Choroid plexus epithelial cell (primary cell): ENCODE results near the gene PLCH2.
A peak's percentile ranks its signal among the peaks of the same experiment; 100 is the strongest.
"Not testable (repeated sequence)": the region's sequence is repeated elsewhere in the genome, so short reads cannot be mapped to it uniquely, and the experiment has no call there.

Source experiments
- DNase-seq: peaks from one replicate; pipeline ENCODE4 v3.0.0-alpha.2; 2010; ENCODE audit warnings: low read depth
- H3K4me3 ChIP-seq: 2 replicates; pipeline ENCODE4 v1.5.1; 2011; ENCODE audit warnings: low read depth, mild to moderate bottlenecking, control low read depth, low read length, moderate library complexity
- TF ChIP-seq, protein P1 (sequence below): conservative IDR thresholded peaks from 2 replicates; pipeline ENCODE4 v1.5.1; 2011; ENCODE audit warnings: low read depth, mild to moderate bottlenecking, control low read depth, inconsistent platforms, low read length, moderate library complexity

The PLCH2 gene

DNA sequence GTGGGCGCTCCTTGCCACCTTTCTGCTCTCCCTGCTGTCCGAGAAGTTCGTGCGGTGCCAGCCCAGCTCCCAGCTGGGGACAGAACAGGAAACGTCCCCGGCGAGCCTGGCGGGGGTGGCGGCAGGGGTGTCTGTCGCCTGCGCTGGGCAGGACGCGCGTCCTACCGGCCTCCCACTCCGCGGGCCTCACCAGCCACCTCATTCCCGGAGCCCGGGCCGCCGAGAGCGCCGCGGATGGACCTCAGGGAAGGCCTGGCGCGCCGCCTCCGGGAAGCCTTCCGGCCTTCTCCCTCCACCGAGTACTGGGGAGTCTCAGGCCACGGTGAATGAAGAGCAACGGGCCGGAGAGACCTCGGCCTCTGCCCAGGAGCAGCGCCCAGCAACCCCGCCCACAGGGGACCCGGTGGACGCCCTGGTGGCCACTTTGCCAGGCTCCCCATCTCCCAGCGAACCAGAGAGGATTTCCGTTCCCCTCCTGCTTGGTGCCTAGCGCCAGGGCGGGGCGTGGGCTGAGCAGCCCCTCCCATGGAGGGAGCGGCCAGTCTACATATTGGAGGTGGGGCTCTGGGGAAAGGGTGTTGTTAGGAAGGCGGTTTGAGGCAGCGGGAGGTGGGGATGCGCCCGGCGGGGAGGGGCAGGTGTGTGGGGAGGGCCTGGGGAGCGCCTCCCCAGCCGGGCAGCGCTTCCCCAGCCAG lies 70.6 kb downstream of the PLCH2 start:
- peak overlapping the region; percentile 45 for H3K4me3 ChIP-seq
- TF ChIP-seq, protein P1, sequence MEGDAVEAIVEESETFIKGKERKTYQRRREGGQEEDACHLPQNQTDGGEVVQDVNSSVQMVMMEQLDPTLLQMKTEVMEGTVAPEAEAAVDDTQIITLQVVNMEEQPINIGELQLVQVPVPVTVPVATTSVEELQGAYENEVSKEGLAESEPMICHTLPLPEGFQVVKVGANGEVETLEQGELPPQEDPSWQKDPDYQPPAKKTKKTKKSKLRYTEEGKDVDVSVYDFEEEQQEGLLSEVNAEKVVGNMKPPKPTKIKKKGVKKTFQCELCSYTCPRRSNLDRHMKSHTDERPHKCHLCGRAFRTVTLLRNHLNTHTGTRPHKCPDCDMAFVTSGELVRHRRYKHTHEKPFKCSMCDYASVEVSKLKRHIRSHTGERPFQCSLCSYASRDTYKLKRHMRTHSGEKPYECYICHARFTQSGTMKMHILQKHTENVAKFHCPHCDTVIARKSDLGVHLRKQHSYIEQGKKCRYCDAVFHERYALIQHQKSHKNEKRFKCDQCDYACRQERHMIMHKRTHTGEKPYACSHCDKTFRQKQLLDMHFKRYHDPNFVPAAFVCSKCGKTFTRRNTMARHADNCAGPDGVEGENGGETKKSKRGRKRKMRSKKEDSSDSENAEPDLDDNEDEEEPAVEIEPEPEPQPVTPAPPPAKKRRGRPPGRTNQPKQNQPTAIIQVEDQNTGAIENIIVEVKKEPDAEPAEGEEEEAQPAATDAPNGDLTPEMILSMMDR, result no peak
- DNase-seq, result peak; percentile 58

DNA sequence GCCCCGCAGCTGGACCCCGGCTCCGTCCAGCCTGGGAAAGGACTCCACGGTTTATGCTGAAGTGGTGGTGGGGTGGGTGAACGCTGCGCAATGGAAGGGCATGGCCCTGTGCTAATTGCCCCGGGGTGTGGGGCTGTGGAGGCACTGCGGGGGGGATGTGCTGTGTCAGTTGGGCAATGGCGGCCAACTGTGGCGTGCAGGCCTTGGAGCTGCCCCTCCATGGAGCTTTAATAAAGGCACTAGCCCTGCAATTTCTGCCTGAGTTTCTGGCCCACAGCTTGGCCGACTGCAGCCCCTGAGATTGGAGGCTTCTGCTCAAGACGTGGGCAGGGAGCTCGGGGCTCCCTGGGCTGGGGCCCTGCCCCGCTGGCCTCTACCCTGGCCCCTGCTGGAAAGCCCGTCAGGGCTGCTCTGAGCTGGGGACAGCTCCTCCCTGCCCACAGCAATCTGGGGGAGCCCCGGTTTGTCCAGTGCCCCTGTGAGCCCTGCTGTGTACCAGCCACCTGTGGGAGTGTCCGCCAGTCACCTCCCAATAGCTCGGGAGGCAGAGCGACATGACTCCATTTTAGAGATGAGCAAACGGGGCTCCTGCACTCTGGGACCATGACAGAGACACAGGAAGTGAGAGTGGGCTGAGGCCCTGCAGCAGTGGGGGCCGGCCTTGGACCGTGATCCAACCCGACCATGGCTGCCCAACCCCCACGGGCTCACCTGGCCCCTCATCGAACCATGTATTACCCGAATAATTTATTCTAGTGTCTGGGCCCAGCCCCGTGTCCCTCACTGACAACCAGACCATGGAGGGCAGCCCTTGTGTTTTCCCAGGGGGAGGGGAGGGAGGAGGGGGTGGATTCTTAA lies 71.3 kb downstream of the PLCH2 start:
- peak overlapping the region; percentile 45 for H3K4me3 ChIP-seq
- TF ChIP-seq, protein P1, result no peak
- DNase-seq, result no peak

DNA sequence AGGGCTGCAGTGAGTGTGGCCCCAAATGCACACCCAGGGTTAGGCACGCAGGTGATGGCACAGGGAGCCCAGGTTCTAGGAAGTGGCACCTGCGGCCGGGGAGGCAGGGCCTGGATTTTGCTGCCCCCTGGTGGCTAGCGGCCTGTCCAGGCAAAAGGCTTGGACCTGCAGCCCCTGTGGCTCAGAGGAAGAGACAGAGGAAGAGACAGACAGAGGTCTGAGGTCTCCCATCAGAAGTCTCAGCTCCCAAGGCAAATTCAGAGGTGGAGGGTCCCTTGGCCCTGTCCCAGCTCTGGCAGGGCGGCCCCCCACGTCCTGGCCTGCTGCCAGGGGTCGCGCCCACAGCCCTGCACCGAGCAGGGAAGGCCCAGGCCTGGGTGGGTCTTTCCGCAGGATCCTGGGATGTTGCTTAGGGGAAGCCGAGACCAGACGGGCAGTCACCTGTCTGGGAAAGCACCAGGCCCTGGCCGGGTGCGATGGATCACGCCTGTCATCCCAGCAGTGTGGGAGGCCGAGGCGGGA lies 72.0 kb downstream of the PLCH2 start:
- peak; percentile 73 for DNase-seq
- TF ChIP-seq, protein P1, result peak; percentile 97
- no peak overlapping the region for H3K4me3 ChIP-seq

DNA sequence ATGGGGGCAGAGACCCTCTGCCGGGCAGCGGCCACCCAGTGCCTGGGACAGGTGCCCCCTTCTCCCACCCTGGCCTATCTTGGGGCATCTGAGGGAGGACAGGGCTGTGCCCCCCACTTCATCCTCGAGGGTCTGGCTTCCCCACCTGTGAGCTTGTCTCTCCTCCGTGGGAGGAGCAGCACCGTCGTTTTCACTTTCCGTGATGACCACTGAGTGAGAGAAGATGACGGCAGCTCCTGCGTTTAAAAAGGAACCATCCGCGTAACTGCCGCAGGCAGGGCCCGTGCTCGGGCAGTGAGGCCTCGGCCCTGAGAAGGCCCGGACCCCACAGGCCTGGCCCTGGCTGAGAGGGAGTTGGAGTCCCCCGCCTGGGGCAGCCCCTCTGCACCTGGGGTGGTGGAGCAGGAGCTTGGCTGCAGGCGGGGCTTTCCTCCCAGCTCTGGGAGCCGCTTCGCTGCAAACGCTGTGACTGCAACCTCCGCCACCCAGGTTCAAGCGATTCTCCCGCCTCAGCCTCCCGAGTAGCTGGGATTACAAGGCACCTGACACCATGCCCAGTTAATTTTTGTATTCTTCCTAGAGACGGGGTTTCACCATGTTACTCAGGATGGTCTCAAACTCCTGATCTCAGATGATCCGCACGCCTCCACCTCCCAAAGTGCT lies 73.4 kb downstream of the PLCH2 start:
- not testable (repeated sequence) for H3K4me3 ChIP-seq, DNase-seq

DNA sequence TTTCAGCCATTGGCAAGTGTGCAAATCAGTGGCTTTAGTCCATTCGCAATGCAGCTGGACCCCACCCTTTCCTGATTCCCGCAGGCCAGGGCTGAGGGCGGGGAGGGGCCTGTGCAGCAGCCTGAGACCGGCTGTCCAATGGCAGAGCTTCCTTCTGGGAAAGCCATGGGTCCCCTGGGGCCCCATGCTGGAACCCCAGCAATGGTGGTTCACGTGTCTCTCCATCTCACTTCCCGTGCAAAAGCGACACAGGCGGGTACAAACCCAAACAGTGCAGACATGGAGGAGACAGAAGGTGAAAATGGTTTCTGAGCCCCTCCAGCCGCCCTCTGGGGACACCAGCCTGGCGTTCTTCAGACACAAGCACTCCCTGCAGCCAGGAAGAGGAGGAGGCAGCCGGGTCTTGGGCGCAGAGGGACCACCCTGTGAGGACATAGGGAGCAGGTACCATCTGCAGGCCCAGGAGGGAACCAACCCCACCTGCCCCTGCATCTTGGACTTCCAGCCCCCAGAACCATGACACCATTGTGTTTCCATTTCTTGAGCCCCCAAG lies 74.3 kb downstream of the PLCH2 start:
- not testable (repeated sequence) for DNase-seq, H3K4me3 ChIP-seq

DNA sequence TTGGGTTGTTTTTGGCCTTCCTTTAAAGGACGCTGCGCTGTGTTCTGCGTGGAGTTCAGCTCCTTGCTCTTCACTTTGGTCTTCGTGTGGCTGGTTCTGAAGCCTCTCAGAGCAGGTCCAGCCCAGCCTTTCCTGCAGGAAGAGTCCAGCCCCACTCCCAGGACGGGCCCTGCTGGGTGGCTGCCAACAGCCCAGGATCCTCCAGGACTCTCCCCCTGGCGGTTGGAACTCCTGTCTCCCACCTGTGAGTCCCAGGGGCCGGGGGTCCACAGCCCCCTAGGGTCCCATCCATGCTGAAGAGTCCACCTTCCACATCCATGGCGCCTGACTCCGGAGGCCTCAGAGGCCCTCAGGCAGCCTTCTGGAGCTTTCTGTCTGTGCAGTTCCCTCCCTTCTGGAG lies 75.5 kb downstream of the PLCH2 start:
- DNase-seq, H3K4me3 ChIP-seq: not testable (repeated sequence)

DNA sequence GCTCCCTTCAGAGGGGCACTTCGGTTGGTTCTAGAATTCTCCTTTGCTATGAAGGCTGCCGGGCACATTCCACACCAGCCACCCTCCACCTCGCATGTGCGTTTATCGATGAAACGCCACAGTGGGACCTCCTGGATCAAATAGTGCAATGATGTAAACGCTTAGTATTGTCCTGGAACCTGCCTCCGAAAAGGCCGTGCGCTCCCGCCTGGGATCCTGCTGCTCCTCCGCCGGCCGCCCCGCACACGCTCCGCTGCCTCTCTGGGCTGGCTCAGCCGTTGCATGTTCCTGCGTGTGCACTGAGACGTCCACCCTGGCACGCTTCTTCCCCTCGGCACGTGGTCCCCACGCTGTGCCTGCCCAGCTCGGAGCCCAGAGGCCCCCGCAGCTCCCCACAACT lies 76.1 kb downstream of the PLCH2 start:
- H3K4me3 ChIP-seq, result no peak overlapping the region
- DNase-seq, result no peak
- TF ChIP-seq, protein P1, result no peak

DNA sequence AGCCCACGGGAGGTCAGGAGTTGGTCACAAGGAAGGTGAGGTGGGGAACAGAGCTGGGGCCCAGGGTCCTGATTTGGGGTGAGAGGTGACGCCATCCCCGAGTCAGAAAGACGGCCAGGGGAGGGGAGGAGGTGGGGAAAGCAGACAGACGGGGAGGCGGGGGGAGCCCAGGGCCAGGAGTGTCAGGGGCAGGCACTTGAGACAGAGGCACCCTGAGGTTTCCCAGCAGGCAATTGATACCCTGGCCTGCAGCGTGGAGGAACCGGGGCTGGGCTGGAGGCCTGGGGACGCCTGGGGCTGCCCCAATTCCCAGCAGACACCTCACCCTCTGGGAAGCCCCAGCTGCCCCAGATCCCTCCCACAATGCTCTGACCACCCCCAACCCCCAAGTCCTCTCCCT lies 77.0 kb downstream of the PLCH2 start:
- not testable (repeated sequence) for DNase-seq, H3K4me3 ChIP-seq
